C4-2B (cell line): ENCODE measurements around the gene RAD50.

Experiments
- CTCF ChIP-seq: fragments of 450-650 bp; conservative IDR thresholded peaks from 2 replicates; pipeline ENCODE4 v1.5.1; 2017; ENCODE audit warnings: mild to moderate bottlenecking
- ZFX ChIP-seq: fragments of 450-650 bp; IDR thresholded peaks from 2 replicates; pipeline ENCODE4 v1.6.1; 2017

- TF ChIP-seq CTCF (no peak), ZFX (no peak)
Observed at GRCh38 chr5:132612846-132613245, 56.1 kb downstream of the RAD50 start.
